DOHH2 (cell line): ENCODE results near the gene KMT2B.

ENCODE experiments used
- H3F3A ChIP-seq: fragments of 200-600 bp; sonication (generic), shearing (Covaris generic); 2 replicates; pipeline ENCODE4 v1.6.0; 2016; ENCODE audit warnings: antibody characterized with exemption, mild to moderate bottlenecking; ENCODE audit not compliant: control insufficient read depth, insufficient read depth
- H3K27ac ChIP-seq: fragments of 200-600 bp; sonication (generic); 2 replicates; pipeline ENCODE4 v1.5.1; 2014; ENCODE audit warnings: low read depth, mild to moderate bottlenecking, low read length, moderate library complexity
- H3K27me3 ChIP-seq: fragments of 200-600 bp; sonication (generic); 2 replicates; pipeline ENCODE4 v1.6.1; 2014; ENCODE audit warnings: mild to moderate bottlenecking, low read length, mixed read lengths; ENCODE audit not compliant: control insufficient read depth
- H3K36me3 ChIP-seq: fragments of 200-600 bp; sonication (generic); 2 replicates; pipeline ENCODE4 v1.6.1; 2014; ENCODE audit warnings: mild to moderate bottlenecking, low read length, moderate library complexity, mixed read lengths; ENCODE audit not compliant: control insufficient read depth
- H3K4me1 ChIP-seq: fragments of 200-600 bp; sonication (generic); 2 replicates; pipeline ENCODE4 v1.6.1; 2014; ENCODE audit warnings: mild to moderate bottlenecking, low read length, mixed read lengths; ENCODE audit not compliant: control insufficient read depth
- H3K4me2 ChIP-seq: fragments of 200-600 bp; sonication (generic); 2 replicates; pipeline ENCODE4 v1.6.0; 2014; ENCODE audit warnings: mild to moderate bottlenecking, low read length, moderate library complexity
- H3K4me3 ChIP-seq: fragments of 200-600 bp; sonication (generic); 2 replicates; pipeline ENCODE4 v1.5.1; 2014; ENCODE audit warnings: mild to moderate bottlenecking, low read length, mixed read lengths
- H3K79me2 ChIP-seq: fragments of 200-600 bp; sonication (generic); 2 replicates; pipeline ENCODE4 v1.6.1; 2014; ENCODE audit warnings: mild to moderate bottlenecking, low read length, mixed read lengths; ENCODE audit not compliant: control insufficient read depth
- H3K9me2 ChIP-seq: fragments of 200-600 bp; sonication (generic); replicated peaks from 2 replicates; pipeline ENCODE4 v1.6.1; 2014; ENCODE audit warnings: mild to moderate bottlenecking, low read length, mixed read lengths; ENCODE audit not compliant: control insufficient read depth
- H3K9me3 ChIP-seq: fragments of 200-600 bp; sonication (generic); 2 replicates; pipeline ENCODE4 v1.6.1; 2014; ENCODE audit warnings: antibody characterized with exemption, low read length, mixed read lengths; ENCODE audit not compliant: control insufficient read depth, insufficient read depth
- H4K20me1 ChIP-seq: fragments of 200-600 bp; sonication (generic); 2 replicates; pipeline ENCODE4 v1.6.0; 2014; ENCODE audit warnings: low read depth, mild to moderate bottlenecking, antibody characterized with exemption, low read length, moderate library complexity; ENCODE audit not compliant: control insufficient read depth, insufficient read depth
- CTCF ChIP-seq: fragments of 200-600 bp; sonication (generic); IDR thresholded peaks from one replicate; pipeline ENCODE4 v1.5.1; 2014; ENCODE audit warnings: antibody characterized with exemption, mild to moderate bottlenecking, low read depth, low read length; ENCODE audit not compliant: poor library complexity, severe bottlenecking
- EZH2phosphoT487 ChIP-seq: fragments of 200-600 bp; sonication (generic); IDR thresholded peaks from 2 replicates; pipeline ENCODE4 v1.6.1; 2017; ENCODE audit warnings: borderline replicate concordance, mild to moderate bottlenecking, antibody characterized with exemption, low read length, moderate library complexity, mixed read lengths

Gene KMT2B

DNA sequence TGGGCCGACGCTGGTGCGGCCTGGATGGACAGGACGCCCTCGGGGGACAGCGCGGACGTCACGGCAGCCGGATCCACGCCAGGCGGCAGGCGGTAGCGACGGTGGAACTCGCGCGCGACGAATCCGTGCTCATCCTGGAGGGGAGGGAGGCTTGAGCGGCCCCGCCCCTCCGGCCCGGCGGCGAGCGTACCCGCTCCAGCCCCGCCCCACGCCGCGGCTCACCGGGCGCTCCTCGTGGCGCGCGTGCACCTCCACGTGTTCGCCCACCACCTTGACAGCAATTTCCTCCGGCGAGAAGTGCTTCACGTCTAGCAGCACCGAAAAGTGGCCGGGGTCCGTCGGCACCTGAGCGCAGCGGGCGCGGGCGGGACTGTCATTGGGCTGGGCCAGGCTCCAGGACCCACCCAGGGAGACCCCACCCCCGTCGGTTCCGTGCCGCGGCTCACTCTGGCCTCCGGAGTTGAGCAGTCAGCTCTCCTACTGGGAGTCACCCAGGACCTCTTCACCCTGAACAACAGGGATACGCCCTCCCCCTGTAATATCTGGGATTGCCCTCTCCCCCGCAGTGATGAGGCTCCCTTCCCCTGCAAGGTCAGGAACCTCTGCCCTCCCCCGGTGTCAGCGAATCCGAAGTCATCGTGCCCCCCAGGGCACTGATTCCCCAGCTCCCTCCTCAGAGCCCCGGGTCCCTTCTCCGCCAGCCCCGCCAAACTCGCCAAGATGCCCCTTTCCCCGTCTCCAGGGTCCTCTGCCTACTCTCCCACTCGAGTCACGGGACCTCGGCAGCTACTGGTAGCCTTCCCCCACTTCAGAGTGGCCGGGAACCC lies 38.0 kb downstream of the KMT2B start:
- no peak overlapping the region for H3K4me3 ChIP-seq
- no peaks in the 10 kb centered on the region for H3K9me3 ChIP-seq
- peaks cover 21% of the 10 kb centered on the region for H3K4me1 ChIP-seq
- peaks cover 15% of the 10 kb centered on the region for H3K36me3 ChIP-seq
- H3K27ac ChIP-seq, result no peak overlapping the region
- H3K79me2 ChIP-seq, result peaks cover 27% of the 10 kb centered on the region
- H3K27me3 ChIP-seq, result no peaks in the 10 kb centered on the region
- H4K20me1 ChIP-seq, result 0 out of 2 replicates have a peak, but pooled peaks cover 4% of the 10 kb centered on the region
- TF ChIP-seq EZH2phosphoT487 (no peak), CTCF (no peak)
- H3F3A ChIP-seq, result no peaks in the 10 kb centered on the region
- H3K9me2 ChIP-seq, result no peaks in the 10 kb centered on the region
- H3K4me2 ChIP-seq, result no peak overlapping the region

DNA sequence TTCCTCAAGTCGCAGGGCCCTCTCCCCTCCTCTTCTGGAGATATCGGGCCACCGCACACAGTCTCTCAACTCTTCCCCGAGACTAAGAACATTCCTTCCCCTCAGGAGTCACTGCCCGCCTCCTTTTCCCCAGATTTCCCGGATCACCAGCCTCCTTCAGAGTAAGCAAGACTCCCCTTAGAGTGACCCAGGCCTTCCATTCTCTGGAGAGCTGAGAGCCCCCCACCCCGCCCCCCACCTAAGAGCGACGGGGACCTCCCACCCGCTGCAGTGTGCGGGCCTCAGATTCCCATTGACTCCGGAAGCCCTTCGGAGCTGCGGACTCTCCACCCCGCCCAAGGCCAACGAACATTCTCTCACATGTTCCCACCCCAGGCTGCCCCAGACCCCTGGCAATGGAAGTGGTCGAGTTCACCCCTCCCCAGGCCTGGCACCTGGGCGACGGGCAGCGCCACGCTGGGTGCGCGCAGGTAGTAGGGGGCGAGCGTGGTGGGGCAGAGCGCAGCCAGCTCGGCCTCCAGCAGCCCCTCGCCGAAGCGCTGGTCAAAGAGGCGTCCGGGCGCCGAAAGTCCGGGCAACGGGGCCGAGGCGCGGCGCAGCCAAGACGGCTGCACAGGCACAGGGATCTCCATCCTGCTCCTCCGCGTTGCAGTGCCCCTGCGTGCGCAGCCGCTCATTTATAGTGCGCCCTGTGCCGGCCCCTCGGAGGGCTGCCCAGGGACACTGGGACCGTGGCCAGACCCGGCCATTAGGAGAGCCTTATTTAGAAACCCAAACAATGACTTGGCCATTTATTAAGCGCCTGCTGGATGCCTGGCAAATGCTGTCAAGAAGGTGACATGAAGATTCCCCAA lies 38.8 kb downstream of the KMT2B start, which contains the start of gene HSPB6:
Gene HSPB6, minus strand, starts transcription at position 653 of the 854 bp plus-strand sequence. Its CDS starts 21 bp downstream, at position 632.
- H3K4me1 ChIP-seq, result peaks cover 21% of the 10 kb centered on the region
- H3K79me2 ChIP-seq, result peaks cover 31% of the 10 kb centered on the region
- peak within 1 kb of the TSS; percentile 80 for H3K4me3 ChIP-seq
- 0 out of 2 replicates have a peak, but pooled peaks cover 4% of the 10 kb centered on the region for H4K20me1 ChIP-seq
- peak within 1 kb of the TSS; percentile 93 for H3K4me2 ChIP-seq
- no peaks in the 10 kb centered on the region for H3K27me3 ChIP-seq
- peaks cover 19% of the 10 kb centered on the region for H3K36me3 ChIP-seq
- H3K27ac ChIP-seq, result peak within 1 kb of the TSS; percentile 66
- H3K9me2 ChIP-seq, result no peaks in the 10 kb centered on the region
- no peaks in the 10 kb centered on the region for H3K9me3 ChIP-seq
- H3F3A ChIP-seq, result no peaks in the 10 kb centered on the region
- no peak for TF ChIP-seq EZH2phosphoT487
- TF ChIP-seq CTCF, result no peak

- peaks cover 24% of the 10 kb centered on the region for H3K36me3 ChIP-seq
- peak overlapping the region; percentile 66 for H3K27ac ChIP-seq
- H3K27me3 ChIP-seq, result no peaks in the 10 kb centered on the region
- no peaks in the 10 kb centered on the region for H3K9me3 ChIP-seq
- no peaks in the 10 kb centered on the region for H3F3A ChIP-seq
- H3K4me3 ChIP-seq, result peak overlapping the region; percentile 80
- H3K4me2 ChIP-seq, result peak overlapping the region; percentile 93
- H3K79me2 ChIP-seq, result peaks cover 31% of the 10 kb centered on the region
- 0 out of 2 replicates have a peak, but pooled peaks cover 4% of the 10 kb centered on the region for H4K20me1 ChIP-seq
- TF ChIP-seq EZH2phosphoT487, result no peak
- TF ChIP-seq CTCF, result no peak
- H3K4me1 ChIP-seq, result peaks cover 21% of the 10 kb centered on the region
- H3K9me2 ChIP-seq, result no peaks in the 10 kb centered on the region
Observed at GRCh38 chr19:35757231-35757748, 39.5 kb downstream of the KMT2B start.
